ENCODE data around the gene MTG2. TPM values are rescaled to one million over a fixed set of nuclear protein-coding genes. Genes with fewer than 3 reads are reported as not detected.

The MTG2 gene
- total RNA-seq, 1 experiment from 2014 or later: 110 TPM

- intact Hi-C loops (cut with micrococcal nuclease; ENCODE audit: unreplicated experiment): no loop called here
- H3K36me3 Mint-ChIP-seq (ENCODE audit: insufficient read depth, unreplicated experiment): peaks cover 69% of the 10 kb centered on the region
- ChIA-PET POLR2A (no interaction called here), CTCF (interaction anchor here (0.6 to 1.2 kb wide), 2 partner anchors 10 to 145 kb away, joined by 3 to 5 read pairs; no protein-coding TSS in a partner anchor)
- no peak for TF ChIP-seq CTCF (IDR thresholded peaks at IDR 0.05; ENCODE audit: insufficient read depth in 1 of 2, low read depth in 1 of 2, low read length in 1 of 2, severe bottlenecking in 1 of 2, unreplicated experiment in 1 of 2)
- Histone ChIP-seq H3K27me3 (replicated peaks; ENCODE audit: control insufficient read depth, insufficient read depth, low read length) (no peaks in the 10 kb centered on the region), H3K36me3 (ENCODE audit: control insufficient read depth, insufficient read depth, low read length) (peaks cover 4% of the 10 kb centered on the region; the same call in 1 of the 2 replicates), H3K4me3 (ENCODE audit: low read depth, low read length) (no peak overlapping the region), H3K9me3 (no peaks in the 10 kb centered on the region), H3K4me1 (peaks cover 24% of the 10 kb centered on the region)
- H3K27ac Mint-ChIP-seq (ENCODE audit: unreplicated experiment): peak overlapping the region; percentile 39
- H3K4me1 Mint-ChIP-seq (ENCODE audit: low read depth, unreplicated experiment): peaks cover 11% of the 10 kb centered on the region
- peaks cover 12% of the 10 kb centered on the region for H3K9me3 Mint-ChIP-seq (ENCODE audit: unreplicated experiment)
- peak in 1 of 2 experiments; percentile 47 for DNase-seq
- no peaks in the 10 kb centered on the region for H3K27me3 Mint-ChIP-seq (ENCODE audit: insufficient read depth, unreplicated experiment)
- no TSS peak for BruUV-seq (replicated peaks)
- no peak overlapping the region for H3K4me3 Mint-ChIP-seq (ENCODE audit: unreplicated experiment)
These were observed 26.6 kb upstream of the MTG2 start for GRCh38 chr20:62156254-62156556.

GRCh38 chr20:62156592-62157386 lies 26.0 kb upstream of the MTG2 start:
- no peak overlapping the region for H3K4me3 Mint-ChIP-seq (ENCODE audit: unreplicated experiment)
- POLR2A ChIA-PET: no interaction called here
- peaks cover 69% of the 10 kb centered on the region for H3K36me3 Mint-ChIP-seq (ENCODE audit: insufficient read depth, unreplicated experiment)
- CTCF ChIA-PET: interaction anchor here (0.6 to 1.2 kb wide), 2 partner anchors 9 to 146 kb away, joined by 3 to 5 read pairs; no protein-coding TSS in a partner anchor
- DNase-seq: peak; percentile 82 to 87
- Histone ChIP-seq H3K9me3 (no peaks in the 10 kb centered on the region), H3K4me3 (ENCODE audit: low read depth, low read length) (no peak overlapping the region), H3K27me3 (replicated peaks; ENCODE audit: control insufficient read depth, insufficient read depth, low read length) (no peaks in the 10 kb centered on the region), H3K4me1 (peaks cover 24% of the 10 kb centered on the region), H3K36me3 (ENCODE audit: control insufficient read depth, insufficient read depth, low read length) (peaks cover 4% of the 10 kb centered on the region; the same call in 1 of the 2 replicates)
- no peak overlapping the region for H3K27ac Mint-ChIP-seq (ENCODE audit: unreplicated experiment)
- peaks cover 11% of the 10 kb centered on the region for H3K4me1 Mint-ChIP-seq (ENCODE audit: low read depth, unreplicated experiment)
- intact Hi-C loops (cut with micrococcal nuclease; ENCODE audit: unreplicated experiment): no loop called here
- H3K9me3 Mint-ChIP-seq (ENCODE audit: unreplicated experiment): peaks cover 12% of the 10 kb centered on the region
- no peaks in the 10 kb centered on the region for H3K27me3 Mint-ChIP-seq (ENCODE audit: insufficient read depth, unreplicated experiment)
- TF ChIP-seq CTCF (IDR thresholded peaks at IDR 0.05; ENCODE audit: insufficient read depth in 1 of 2, low read depth in 1 of 2, low read length in 1 of 2, severe bottlenecking in 1 of 2, unreplicated experiment in 1 of 2): peak; percentile 65 to 80
- no TSS peak for BruUV-seq (replicated peaks)

GRCh38 chr20:62157387-62158087 lies 25.3 kb upstream of the MTG2 start:
- POLR2A ChIA-PET: no interaction called here

More at GRCh38 chr20:62157387-62158087, 25.3 kb upstream of the MTG2 start:
- H3K9me3 ChIP-seq: no peaks in the 10 kb centered on the region
- H3K4me1 ChIP-seq: peaks cover 24% of the 10 kb centered on the region
- no TSS peak for BruUV-seq (replicated peaks)
- Mint-ChIP-seq H3K27ac (ENCODE audit: unreplicated experiment) (no peak overlapping the region), H3K4me3 (ENCODE audit: unreplicated experiment) (no peak overlapping the region), H3K36me3 (ENCODE audit: insufficient read depth, unreplicated experiment) (peaks cover 69% of the 10 kb centered on the region), H3K4me1 (ENCODE audit: low read depth, unreplicated experiment) (peaks cover 11% of the 10 kb centered on the region), H3K27me3 (ENCODE audit: insufficient read depth, unreplicated experiment) (no peaks in the 10 kb centered on the region), H3K9me3 (ENCODE audit: unreplicated experiment) (peaks cover 10% of the 10 kb centered on the region)
- no peak overlapping the region for H3K4me3 ChIP-seq (ENCODE audit: low read depth, low read length)
- H3K36me3 ChIP-seq (ENCODE audit: control insufficient read depth, insufficient read depth, low read length): peaks cover 5% of the 10 kb centered on the region; the same call in 1 of the 2 replicates
- intact Hi-C loops (cut with micrococcal nuclease; ENCODE audit: unreplicated experiment): no loop called here
- no peak for TF ChIP-seq CTCF (IDR thresholded peaks at IDR 0.05; ENCODE audit: insufficient read depth in 1 of 2, low read depth in 1 of 2, low read length in 1 of 2, severe bottlenecking in 1 of 2, unreplicated experiment in 1 of 2)
- H3K27me3 ChIP-seq (replicated peaks; ENCODE audit: control insufficient read depth, insufficient read depth, low read length): no peaks in the 10 kb centered on the region
- CTCF ChIA-PET: interaction anchor here (1.2 kb wide), 1 partner anchor 146 kb away, joined by 5 read pairs; no protein-coding TSS in a partner anchor
- DNase-seq: no peak

All from Caco-2 (cell line).